Stimulated activated memory B cell treated with anti-CD40 and anti-IgM and Interleukin-4, amounts not matched to agents 10 μg/mL and 1 μg/mL and 100 μg/mL, for 72 hours (primary cell): ENCODE data around the gene PACSIN2.

Experiments used
- ATAC-seq: fragments of 150-1000 bp; cut with Tn5 transposase; 2 replicates; pipeline ENCODE4 v1.10.0; 2021
- H3K27ac Mint-ChIP-seq: one replicate; pipeline ENCODE4 v1.8.0; 2022; ENCODE audit warnings: mild to moderate bottlenecking, mixed read lengths
- H3K27me3 Mint-ChIP-seq: one replicate; pipeline ENCODE4 v1.8.0; 2022; ENCODE audit warnings: mixed read lengths
- H3K36me3 Mint-ChIP-seq: one replicate; pipeline ENCODE4 v1.8.0; 2022; ENCODE audit warnings: mixed read lengths
- H3K4me1 Mint-ChIP-seq: one replicate; pipeline ENCODE4 v1.8.0; 2022; ENCODE audit warnings: mixed read lengths
- H3K4me3 Mint-ChIP-seq: one replicate; pipeline ENCODE4 v1.8.0; 2022; ENCODE audit warnings: mild to moderate bottlenecking, moderate library complexity, mixed read lengths
- H3K9me3 Mint-ChIP-seq: one replicate; pipeline ENCODE4 v1.8.0; 2022; ENCODE audit warnings: mixed read lengths

Gene PACSIN2

GRCh38 chr22:42908374-42908746, 106.6 kb downstream of the PACSIN2 start:
- H3K4me1 Mint-ChIP-seq: peaks cover 35% of the 10 kb centered on the region
- H3K36me3 Mint-ChIP-seq: peaks cover 49% of the 10 kb centered on the region
- H3K9me3 Mint-ChIP-seq: no peaks in the 10 kb centered on the region
- no peak for ATAC-seq
- no peak overlapping the region for H3K27ac Mint-ChIP-seq
- no peak overlapping the region for H3K4me3 Mint-ChIP-seq
- H3K27me3 Mint-ChIP-seq: no peaks in the 10 kb centered on the region

- no peak overlapping the region for H3K27ac Mint-ChIP-seq
- no peak for ATAC-seq
- peaks cover 53% of the 10 kb centered on the region for H3K36me3 Mint-ChIP-seq
- no peaks in the 10 kb centered on the region for H3K9me3 Mint-ChIP-seq
- H3K4me3 Mint-ChIP-seq: no peak overlapping the region
- no peaks in the 10 kb centered on the region for H3K27me3 Mint-ChIP-seq
- H3K4me1 Mint-ChIP-seq: peaks cover 38% of the 10 kb centered on the region
Observed at GRCh38 chr22:42907404-42908373, 107.3 kb downstream of the PACSIN2 start.

- peaks cover 28% of the 10 kb centered on the region for H3K4me1 Mint-ChIP-seq
- no peak for ATAC-seq
- H3K4me3 Mint-ChIP-seq: no peak overlapping the region
- H3K9me3 Mint-ChIP-seq: no peaks in the 10 kb centered on the region
- peaks cover 52% of the 10 kb centered on the region for H3K36me3 Mint-ChIP-seq
- H3K27ac Mint-ChIP-seq: no peak overlapping the region
- H3K27me3 Mint-ChIP-seq: no peaks in the 10 kb centered on the region
Observed at GRCh38 chr22:42906605-42907348, 108.2 kb downstream of the PACSIN2 start.

GRCh38 chr22:42905702-42906183, 109.2 kb downstream of the PACSIN2 start:
- Mint-ChIP-seq H3K9me3 (no peaks in the 10 kb centered on the region), H3K4me1 (peaks cover 28% of the 10 kb centered on the region), H3K27me3 (no peaks in the 10 kb centered on the region), H3K36me3 (peaks cover 54% of the 10 kb centered on the region), H3K27ac (no peak overlapping the region), H3K4me3 (no peak overlapping the region)
- ATAC-seq: no peak

GRCh38 chr22:42905217-42905616, 109.7 kb downstream of the PACSIN2 start:
- no peak overlapping the region for H3K4me3 Mint-ChIP-seq
- H3K36me3 Mint-ChIP-seq: peaks cover 53% of the 10 kb centered on the region
- no peak for ATAC-seq
- peaks cover 28% of the 10 kb centered on the region for H3K4me1 Mint-ChIP-seq
- no peak overlapping the region for H3K27ac Mint-ChIP-seq
- no peaks in the 10 kb centered on the region for H3K27me3 Mint-ChIP-seq
- H3K9me3 Mint-ChIP-seq: no peaks in the 10 kb centered on the region

GRCh38 chr22:42904050-42904449, 110.9 kb downstream of the PACSIN2 start:
- Mint-ChIP-seq H3K36me3 (peaks cover 46% of the 10 kb centered on the region), H3K27ac (no peak overlapping the region), H3K4me1 (peaks cover 35% of the 10 kb centered on the region), H3K9me3 (no peaks in the 10 kb centered on the region), H3K27me3 (no peaks in the 10 kb centered on the region), H3K4me3 (no peak overlapping the region)
- ATAC-seq: no peak

- Mint-ChIP-seq H3K27ac (peak overlapping the region; percentile 22), H3K9me3 (no peaks in the 10 kb centered on the region), H3K27me3 (no peaks in the 10 kb centered on the region), H3K4me1 (peaks cover 28% of the 10 kb centered on the region), H3K4me3 (no peak overlapping the region), H3K36me3 (peaks cover 39% of the 10 kb centered on the region)
- no peak for ATAC-seq
Observed at GRCh38 chr22:42902875-42903510, 112.0 kb downstream of the PACSIN2 start.

- H3K4me1 Mint-ChIP-seq: peaks cover 35% of the 10 kb centered on the region
- no peaks in the 10 kb centered on the region for H3K27me3 Mint-ChIP-seq
- no peak overlapping the region for H3K4me3 Mint-ChIP-seq
- no peak for ATAC-seq
- H3K36me3 Mint-ChIP-seq: peaks cover 37% of the 10 kb centered on the region
- no peaks in the 10 kb centered on the region for H3K9me3 Mint-ChIP-seq
- H3K27ac Mint-ChIP-seq: no peak overlapping the region
Observed at GRCh38 chr22:42901790-42902508, 113.0 kb downstream of the PACSIN2 start.

- Mint-ChIP-seq H3K27ac (no peak overlapping the region), H3K9me3 (no peaks in the 10 kb centered on the region), H3K27me3 (no peaks in the 10 kb centered on the region), H3K36me3 (peaks cover 14% of the 10 kb centered on the region), H3K4me3 (no peak overlapping the region), H3K4me1 (peaks cover 57% of the 10 kb centered on the region)
- ATAC-seq: no peak
Observed at GRCh38 chr22:42897960-42898359, 117.0 kb downstream of the PACSIN2 start.

- Mint-ChIP-seq H3K27me3 (no peaks in the 10 kb centered on the region), H3K4me1 (peaks cover 75% of the 10 kb centered on the region)
Observed at GRCh38 chr22:42895541-42895981, 119.4 kb downstream of the PACSIN2 start.

GRCh38 chr22:42895087-42895486, 119.9 kb downstream of the PACSIN2 start:
- H3K27ac Mint-ChIP-seq: peak overlapping the region; percentile 72
- no peaks in the 10 kb centered on the region for H3K27me3 Mint-ChIP-seq
- no peaks in the 10 kb centered on the region for H3K9me3 Mint-ChIP-seq
- peak overlapping the region; percentile 17 for H3K4me3 Mint-ChIP-seq
- ATAC-seq: peak; percentile 84
- H3K4me1 Mint-ChIP-seq: peaks cover 74% of the 10 kb centered on the region
- H3K36me3 Mint-ChIP-seq: peaks cover 14% of the 10 kb centered on the region

More at GRCh38 chr22:42895541-42895981, 119.4 kb downstream of the PACSIN2 start:
- H3K4me3 Mint-ChIP-seq: peak overlapping the region; percentile 17
- H3K27ac Mint-ChIP-seq: peak overlapping the region; percentile 72
- H3K36me3 Mint-ChIP-seq: peaks cover 14% of the 10 kb centered on the region
- ATAC-seq: no peak
- H3K9me3 Mint-ChIP-seq: no peaks in the 10 kb centered on the region

- ATAC-seq: no peak
- H3K9me3 Mint-ChIP-seq: no peaks in the 10 kb centered on the region
- H3K4me3 Mint-ChIP-seq: no peak overlapping the region
- H3K27me3 Mint-ChIP-seq: no peaks in the 10 kb centered on the region
- peaks cover 77% of the 10 kb centered on the region for H3K4me1 Mint-ChIP-seq
- H3K36me3 Mint-ChIP-seq: peaks cover 10% of the 10 kb centered on the region
- no peak overlapping the region for H3K27ac Mint-ChIP-seq
Observed at GRCh38 chr22:42893371-42894150, 121.4 kb downstream of the PACSIN2 start.

- peaks cover 83% of the 10 kb centered on the region for H3K4me1 Mint-ChIP-seq
- H3K4me3 Mint-ChIP-seq: no peak overlapping the region
- H3K9me3 Mint-ChIP-seq: no peaks in the 10 kb centered on the region
- H3K27me3 Mint-ChIP-seq: no peaks in the 10 kb centered on the region
- H3K27ac Mint-ChIP-seq: no peak overlapping the region
- no peak for ATAC-seq
- peaks cover 17% of the 10 kb centered on the region for H3K36me3 Mint-ChIP-seq
Observed at GRCh38 chr22:42892571-42893316, 122.2 kb downstream of the PACSIN2 start.
